GM12878 (cell line): ENCODE results near the gene ZBTB16. TPM values are rescaled to one million over a fixed set of nuclear protein-coding genes. Genes with fewer than 3 reads are reported as not detected.

ENCODE experiments used
- ATAC-seq: fragments of 200-7000 bp; cut with Tn5 transposase; 3 replicates; pipeline ENCODE4 v1.9.1; 2020; ENCODE audit warnings: mild to moderate bottlenecking, moderate library complexity
- BruUV-seq: library from RNA; stranded (reverse); fragments of 400-500 nt; replicated peaks from 2 replicates; lab custom pipeline; 2021; lab: Mats Ljungman, UMichigan
- CTCF ChIA-PET: fragments of 300-600 bp; sonication (Branson Sonifier 250); formaldehyde crosslinking; extraction: SDS; loops from one replicate; lab custom pipeline; 2021; ENCODE audit warnings: inconsistent platforms; lab: Yijun Ruan, JAX
- POLR2A ChIA-PET: fragments of 350-600 bp; formaldehyde crosslinking; extraction: SDS; loops from one replicate; lab custom pipeline; 2021; ENCODE audit warnings: inconsistent platforms; lab: Charles Lee
- RAD21 ChIA-PET: fragments of 300-600 bp; sonication (Branson Sonifier 250); formaldehyde crosslinking; loops from one replicate; lab custom pipeline; 2023; ENCODE audit warnings: antibody characterized with exemption; ENCODE audit not compliant: unreplicated experiment; lab: Charles Lee
- SMC1A ChIA-PET: fragments of 300-600 bp; sonication (Branson Sonifier 250); formaldehyde crosslinking; loops from one replicate; lab custom pipeline; 2023; ENCODE audit not compliant: unreplicated experiment, uncharacterized antibody; lab: Charles Lee
- DNase-seq: peaks from one replicate; pipeline ENCODE4 v3.0.0-alpha.2; 2011; ENCODE audit warnings: low read depth, low spot score
- FAIRE-seq: peaks from 3 replicates; lab custom pipeline; 2011; peaks lifted over from hg19 to GRCh38; lab: Jason Lieb, UNC
- H2AFZ ChIP-seq: 2 replicates; pipeline ENCODE4 v1.6.0; 2011; ENCODE audit warnings: low read depth, low read length, control low read depth; ENCODE audit not compliant: control insufficient read depth
- H3K27ac ChIP-seq: 2 replicates; pipeline ENCODE4 v1.5.1; 2011; ENCODE audit warnings: control low read depth; ENCODE audit not compliant: control insufficient read depth, insufficient read depth
- H3K27me3 ChIP-seq, 2 experiments: replicated peaks in 1 of 2; 2 replicates each; pipeline versions ENCODE4 v1.6.0 to v1.6.1; 2011; ENCODE audit warnings: low read length in 1 of 2; ENCODE audit not compliant: control insufficient read depth in 2 of 2, insufficient read depth in 2 of 2
- H3K36me3 ChIP-seq, 2 experiments: 2 replicates each; pipeline ENCODE4 v1.5.1; 2011; ENCODE audit warnings: low read length in 1 of 2; ENCODE audit not compliant: control insufficient read depth in 2 of 2, insufficient read depth in 2 of 2
- H3K4me1 ChIP-seq: 2 replicates; pipeline ENCODE4 v1.6.1; 2011; ENCODE audit warnings: mild to moderate bottlenecking, low read length, moderate library complexity, mixed read lengths; ENCODE audit not compliant: control insufficient read depth, insufficient read depth
- H3K4me2 ChIP-seq: 2 replicates; pipeline ENCODE4 v1.6.0; 2011; ENCODE audit warnings: control low read depth; ENCODE audit not compliant: control insufficient read depth, insufficient read depth
- H3K4me3 ChIP-seq: fragments of 200-600 bp; sonication (generic); 2 replicates; pipeline ENCODE4 v1.5.1; 2016
- H3K79me2 ChIP-seq: 2 replicates; pipeline ENCODE4 v1.6.0; 2011; ENCODE audit warnings: low read length; ENCODE audit not compliant: control insufficient read depth, insufficient read depth
- H3K9ac ChIP-seq: 2 replicates; pipeline ENCODE4 v1.8.0; 2011; ENCODE audit warnings: low read length, control low read depth, mixed read lengths; ENCODE audit not compliant: control insufficient read depth, insufficient read depth
- H3K9me3 ChIP-seq: replicated peaks from 3 replicates; pipeline ENCODE4 v1.5.1; 2011; ENCODE audit warnings: mild to moderate bottlenecking, low read length; ENCODE audit not compliant: control insufficient read depth, insufficient read depth
- H4K20me1 ChIP-seq: 2 replicates; pipeline ENCODE4 v1.6.0; 2011; ENCODE audit not compliant: control insufficient read depth, insufficient read depth
- EGR1 ChIP-seq, 2 experiments: IDR thresholded peaks; 1 replicate in 1 of 2; 2 replicates in 1 of 2; pipeline ENCODE4 v1.6.1; 2011 to 2012; ENCODE audit warnings: low read depth in 2 of 2, low read length in 2 of 2, borderline replicate concordance in 1 of 2, mild to moderate bottlenecking in 1 of 2, moderate library complexity in 1 of 2
- IRF4 ChIP-seq: IDR thresholded peaks from 2 replicates; pipeline ENCODE4 v1.6.1; 2011; ENCODE audit warnings: low read depth, low read length
- MEF2B ChIP-seq: fragments of 450-650 bp; IDR thresholded peaks from 2 replicates; pipeline ENCODE4 v1.6.1; 2018; ENCODE audit warnings: mild to moderate bottlenecking, moderate library complexity; ENCODE audit not compliant: partially characterized antibody, poor library complexity, severe bottlenecking
- POLR2AphosphoS5 ChIP-seq: IDR thresholded peaks from 2 replicates; pipeline ENCODE4 v1.6.1; 2011; ENCODE audit warnings: mild to moderate bottlenecking, low read length, inconsistent platforms
- SUPT20H ChIP-seq: IDR thresholded peaks from 2 replicates; pipeline ENCODE4 v1.6.1; 2011; ENCODE audit warnings: low read depth, mild to moderate bottlenecking, low read length, moderate library complexity, borderline replicate concordance; ENCODE audit not compliant: control insufficient read depth
- WGBS: methylation state at CpG from one replicate; pipeline ENCODE4 v1.1.6; 2016; ENCODE audit warnings: low lambda C conversion rate; ENCODE audit not compliant: insufficient replicate concordance, insufficient coverage; ENCODE audit errors: missing lambda C conversion rate; 5-methylcytosine and 5-hydroxymethylcytosine counted together
- in situ Hi-C: fragments of 300-500 bp; cut with MboI; formaldehyde crosslinking; loops from 9 replicates; pipeline ENCODE4 v1.14.3; 2018; ENCODE audit warnings: mixed read lengths
- intact Hi-C: fragments of 100-400 bp; cut with micrococcal nuclease; formaldehyde crosslinking; loops from one replicate; pipeline ENCODE4 v1.14.2; 2022; ENCODE audit not compliant: unreplicated experiment
- polyA plus RNA-seq, 11 experiments: library from polyadenylated mRNA; depleted of rRNA in 4 of 11; unstranded in 6 of 11; stranded (reverse) in 5 of 11; fragments of >200 nt; fragmentation: Nextera tagmentation in 4 of 11; fragmentation: Illumina TruSeq in 1 of 11; extraction: Ambion mirVana in 4 of 11; extraction: Trizol in 1 of 11; gene quantifications; 1 replicate in 1 of 11; 2 replicates in 10 of 11; pipeline versions ENCODE4 v1.2.1 to v1.2.3, GENCODE V29; 2011 to 2016; ENCODE audit warnings: inconsistent platforms in 2 of 11, missing spikeins in 2 of 11, low read depth in 1 of 11
- total RNA-seq, 4 experiments: library from RNA; depleted of rRNA in 3 of 4; stranded (reverse); fragments of >200 nt in 3 of 4; fragmentation: Illumina TruSeq in 1 of 4; extraction: Trizol in 1 of 4; gene quantifications; 2 replicates each; pipeline versions ENCODE4 v1.2.1 to v1.2.3, GENCODE V29; 2013 to 2021

The ZBTB16 gene
- total and polyA plus RNA-seq, 10 of the 15 experiments (the other 5 are each of a cell fraction or from before 2014, with no cell fraction given): 0.38 TPM; not detected in 9

DNA sequence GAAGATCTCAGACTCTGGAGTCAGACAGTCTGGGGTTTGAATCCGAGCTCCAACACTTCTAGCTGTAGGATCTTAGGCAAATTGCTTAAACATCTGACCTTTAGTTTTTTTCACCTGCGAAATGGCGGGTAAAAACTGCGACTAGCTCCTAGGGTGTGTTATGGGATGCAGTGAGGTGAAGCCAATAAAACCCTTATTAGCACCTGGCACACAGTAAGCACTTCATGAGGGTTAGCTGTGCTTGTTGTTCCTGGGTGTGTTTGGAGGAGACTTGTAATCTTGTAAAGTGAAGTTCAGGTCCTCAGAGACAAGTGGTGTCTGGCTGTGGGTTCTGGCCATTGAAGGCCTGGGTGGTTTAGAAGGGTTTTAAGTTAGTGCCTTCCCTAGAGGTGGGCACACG lies 68.9 kb downstream of the ZBTB16 start:
- intact Hi-C loops: no loop called here
- Histone ChIP-seq H3K9me3 (no peaks in the 10 kb centered on the region), H3K4me3 (no peak overlapping the region), H3K27ac (no peak overlapping the region), H2AFZ (no peak overlapping the region)
- in situ Hi-C loops: no loop called here
- DNase-seq (no peak), ATAC-seq (no peak)
- ChIA-PET RAD21 (no interaction called here), POLR2A (no interaction called here)
- BruUV-seq: no TSS peak
- TF ChIP-seq POLR2AphosphoS5 (no peak), MEF2B (no peak), IRF4 (no peak)
- TF ChIP-seq, all 136 proteins: peak for 0
- H3K36me3 ChIP-seq: no peaks in the 10 kb centered on the region
- ChIA-PET SMC1A (no interaction called here), CTCF (no interaction called here)
- H4K20me1 ChIP-seq: no peaks in the 10 kb centered on the region
- H3K4me1 ChIP-seq: no peaks in the 10 kb centered on the region
- H3K79me2 ChIP-seq: no peaks in the 10 kb centered on the region
- no peak overlapping the region for H3K9ac ChIP-seq
- WGBS: 37% methylated on average over 5 of the region's 5 CpGs
- H3K4me2 ChIP-seq: no peak overlapping the region
- FAIRE-seq: no peak
- H3K27me3 ChIP-seq: peaks cover 2 to 3% of the 10 kb centered on the region in 2 experiments; a peak in 2 of 4 replicates

- Histone ChIP-seq H3K9me3 (no peaks in the 10 kb centered on the region), H4K20me1 (no peaks in the 10 kb centered on the region), H2AFZ (no peak overlapping the region), H3K27ac (no peak overlapping the region), H3K79me2 (no peaks in the 10 kb centered on the region), H3K9ac (no peak overlapping the region), H3K4me2 (no peak overlapping the region), H3K36me3 (no peaks in the 10 kb centered on the region), H3K4me3 (no peak overlapping the region), H3K27me3 (peaks cover 2 to 3% of the 10 kb centered on the region in 2 experiments; a peak in 2 of 4 replicates), H3K4me1 (no peaks in the 10 kb centered on the region)
- DNase-seq (no peak), ATAC-seq (no peak), FAIRE-seq (no peak)
- 60% methylated on average over 9 of the region's 9 CpGs for WGBS
- ChIA-PET SMC1A (no interaction called here), RAD21 (no interaction called here), POLR2A (no interaction called here), CTCF (no interaction called here)
- no peak for TF ChIP-seq SUPT20H
- TF ChIP-seq EGR1 (IDR thresholded peaks at IDR 0.05; ENCODE audit: borderline replicate concordance in 1 of 2, low read depth in 2 of 2, low read length in 2 of 2): no peak
- intact Hi-C loops (no loop called here), in situ Hi-C loops (no loop called here)
- BruUV-seq: no TSS peak
Measured at GRCh38 chr11:114129142-114129541, 69.6 kb downstream of the ZBTB16 start.
